Thyroid gland (tissue), 4 donors: ENCODE results near the gene NBAS. TPM values are rescaled to one million over a fixed set of nuclear protein-coding genes. Genes with fewer than 3 reads are reported as not detected.

Experiments
- DNase-seq, 2 donors: peaks; one replicate each; pipeline ENCODE4 v3.0.0-alpha.2; 2019
- H3K27ac ChIP-seq, 3 donors: fragments of 200-600 bp; sonication (generic); 1 replicate in 2 of 3; 2 replicates in 1 of 3; pipeline ENCODE4 v1.5.1; 2016 to 2019; ENCODE audit warnings: mild to moderate bottlenecking in 1 of 3, moderate library complexity in 1 of 3
- H3K27me3 ChIP-seq: fragments of 200-600 bp; sonication (generic); one replicate; pipeline ENCODE4 v1.5.1; 2019
- H3K36me3 ChIP-seq, 2 donors: fragments of 200-600 bp; sonication (generic); one replicate each; pipeline ENCODE4 v1.5.1; 2016 to 2019
- H3K4me1 ChIP-seq, 2 donors: fragments of 200-600 bp; sonication (generic); one replicate each; pipeline ENCODE4 v1.5.1; 2017 to 2019
- H3K4me3 ChIP-seq, 3 donors: fragments of 200-600 bp; sonication (generic); replicated peaks in 1 of 3; 1 replicate in 2 of 3; 2 replicates in 1 of 3; pipeline ENCODE4 v1.5.1; 2016; ENCODE audit warnings: mild to moderate bottlenecking in 1 of 3
- H3K9me3 ChIP-seq: fragments of 200-600 bp; sonication (generic); one replicate; pipeline ENCODE4 v1.5.1; 2017
- POLR2A ChIP-seq, 2 donors: fragments of 450-650 bp; IDR thresholded peaks; one replicate each; pipeline ENCODE4 v1.6.1; 2017; ENCODE audit warnings: antibody characterized with exemption in 2 of 2, mild to moderate bottlenecking in 2 of 2, moderate library complexity in 1 of 2
- WGBS, 2 donors: methylation state at CpG; one replicate each; pipeline ENCODE4 v1.1.5; 2017; 5-methylcytosine and 5-hydroxymethylcytosine counted together
- intact Hi-C: fragments of 100-400 bp; cut with DNase I; formaldehyde crosslinking; loops from one replicate; pipeline ENCODE4 v1.15.1; 2023
- total RNA-seq, 4 donors: library from RNA; depleted of rRNA; stranded (reverse); fragments of >200 nt; gene quantifications; one replicate each; pipeline ENCODE4 v1.2.3, GENCODE V29; 2016
- TF ChIP-seq, protein P1 (sequence below), 6 experiments: fragments of 200-600 bp in 3 of 6; fragments of 450-650 bp in 3 of 6; sonication (generic) in 3 of 6; IDR thresholded peaks; one replicate each; pipeline ENCODE4 v1.5.1; 2016 to 2019; ENCODE audit warnings: antibody characterized with exemption in 6 of 6, mild to moderate bottlenecking in 2 of 6, inconsistent platforms in 1 of 6, moderate library complexity in 1 of 6

NBAS gene
- total RNA-seq, 4 donors from 2014 or later, result 50.4 to 71.5 (median 54.7) TPM

DNA sequence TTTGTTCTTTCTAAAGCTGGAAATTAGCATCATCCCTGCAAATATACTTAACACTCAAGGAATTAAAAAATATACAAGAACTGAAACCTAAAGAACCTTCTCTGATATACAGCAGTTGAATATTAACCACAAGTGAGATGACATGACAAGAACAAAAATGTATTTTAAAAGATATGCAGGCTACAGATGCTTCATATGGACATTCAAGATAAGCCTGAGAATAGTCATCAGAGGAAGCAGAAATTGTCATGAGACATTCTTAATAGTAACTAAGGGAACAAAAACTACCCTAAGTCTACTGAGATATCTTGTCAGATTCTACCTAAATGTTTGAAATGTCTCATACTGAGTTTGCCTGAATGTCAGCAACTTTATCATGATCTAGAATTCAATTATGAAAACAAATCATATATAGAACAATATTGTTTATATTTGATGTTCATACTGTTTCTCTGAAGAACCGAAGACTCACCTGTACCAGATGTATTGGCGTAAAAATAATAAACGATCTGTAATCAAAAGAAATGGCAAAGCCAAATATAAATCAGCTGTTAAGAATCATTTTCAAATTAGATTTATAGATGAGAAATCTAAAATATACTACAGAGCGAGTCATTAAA is 4.7 kb downstream of the NBAS start:
- WGBS, 2 donors, result 95 to 97% methylated on average over 4 of the region's 4 CpGs
- Histone ChIP-seq H3K27ac (no peak overlapping the region), H3K36me3 (peaks cover 0 to 6% of the 10 kb centered on the region in 2 donors), H3K4me3 (no peak overlapping the region), H3K9me3 (no peaks in the 10 kb centered on the region), H3K4me1 (peaks cover 9 to 11% of the 10 kb centered on the region in 2 donors), H3K27me3 (no peaks in the 10 kb centered on the region)
- DNase-seq, result no peak
- TF ChIP-seq POLR2A (IDR thresholded peaks at IDR 0.05), result no peak
- TF ChIP-seq, protein P1, sequence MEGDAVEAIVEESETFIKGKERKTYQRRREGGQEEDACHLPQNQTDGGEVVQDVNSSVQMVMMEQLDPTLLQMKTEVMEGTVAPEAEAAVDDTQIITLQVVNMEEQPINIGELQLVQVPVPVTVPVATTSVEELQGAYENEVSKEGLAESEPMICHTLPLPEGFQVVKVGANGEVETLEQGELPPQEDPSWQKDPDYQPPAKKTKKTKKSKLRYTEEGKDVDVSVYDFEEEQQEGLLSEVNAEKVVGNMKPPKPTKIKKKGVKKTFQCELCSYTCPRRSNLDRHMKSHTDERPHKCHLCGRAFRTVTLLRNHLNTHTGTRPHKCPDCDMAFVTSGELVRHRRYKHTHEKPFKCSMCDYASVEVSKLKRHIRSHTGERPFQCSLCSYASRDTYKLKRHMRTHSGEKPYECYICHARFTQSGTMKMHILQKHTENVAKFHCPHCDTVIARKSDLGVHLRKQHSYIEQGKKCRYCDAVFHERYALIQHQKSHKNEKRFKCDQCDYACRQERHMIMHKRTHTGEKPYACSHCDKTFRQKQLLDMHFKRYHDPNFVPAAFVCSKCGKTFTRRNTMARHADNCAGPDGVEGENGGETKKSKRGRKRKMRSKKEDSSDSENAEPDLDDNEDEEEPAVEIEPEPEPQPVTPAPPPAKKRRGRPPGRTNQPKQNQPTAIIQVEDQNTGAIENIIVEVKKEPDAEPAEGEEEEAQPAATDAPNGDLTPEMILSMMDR (IDR thresholded peaks at IDR 0.05), result no peak
- intact Hi-C loops, result no loop called here

- WGBS, 2 donors, result 92 to 95% methylated on average over 3 of the region's 3 CpGs
- no peak overlapping the region for H3K27ac ChIP-seq
- DNase-seq, result no peak
- no peak for TF ChIP-seq POLR2A (IDR thresholded peaks at IDR 0.05)
- TF ChIP-seq, protein P1 (IDR thresholded peaks at IDR 0.05), result no peak
- no peaks in the 10 kb centered on the region for H3K9me3 ChIP-seq
- intact Hi-C loops, result no loop called here
- no peak overlapping the region for H3K4me3 ChIP-seq
- peaks cover 9 to 11% of the 10 kb centered on the region in 2 donors for H3K4me1 ChIP-seq
- no peaks in the 10 kb centered on the region for H3K27me3 ChIP-seq
- H3K36me3 ChIP-seq, result peaks cover 0 to 6% of the 10 kb centered on the region in 2 donors
These were observed 5.4 kb downstream of the NBAS start for GRCh38 chr2:15555760-15556193.

- Histone ChIP-seq H3K27ac (no peak overlapping the region), H3K4me1 (peaks cover 2 to 5% of the 10 kb centered on the region in 2 donors), H3K36me3 (peaks cover 0 to 7% of the 10 kb centered on the region in 2 donors), H3K4me3 (no peak overlapping the region), H3K27me3 (no peaks in the 10 kb centered on the region), H3K9me3 (no peaks in the 10 kb centered on the region)
- DNase-seq, result no peak
- intact Hi-C loops, result no loop called here
- WGBS, 2 donors, result 93 to 95% methylated on average over 5 of the region's 5 CpGs
- TF ChIP-seq, protein P1 (IDR thresholded peaks at IDR 0.05), result no peak
- no peak for TF ChIP-seq POLR2A (IDR thresholded peaks at IDR 0.05)
These were observed 6.5 kb downstream of the NBAS start for GRCh38 chr2:15554525-15555218.

DNA sequence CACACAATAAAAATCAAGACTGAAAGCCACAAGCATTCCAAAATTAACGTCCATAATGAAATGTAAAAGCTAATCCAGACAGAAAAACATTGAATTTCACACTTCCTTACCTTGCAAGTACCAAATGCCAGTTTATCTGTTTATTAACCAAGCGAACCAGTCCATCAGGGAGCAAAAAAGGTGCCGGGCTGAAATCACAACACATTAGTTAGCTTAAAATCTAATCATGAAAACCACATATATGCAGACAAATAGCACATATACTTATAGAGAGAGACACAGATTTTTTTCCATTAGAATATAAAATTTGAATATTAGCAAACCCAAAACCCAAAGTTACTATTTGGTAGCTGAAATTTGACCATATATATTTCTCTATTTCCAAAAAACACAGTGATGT is 7.2 kb downstream of the NBAS start:
- WGBS, 2 donors, result 91 to 96% methylated on average over 3 of the region's 3 CpGs
- TF ChIP-seq, protein P1 (IDR thresholded peaks at IDR 0.05), result no peak
- TF ChIP-seq POLR2A (IDR thresholded peaks at IDR 0.05), result no peak

DNA sequence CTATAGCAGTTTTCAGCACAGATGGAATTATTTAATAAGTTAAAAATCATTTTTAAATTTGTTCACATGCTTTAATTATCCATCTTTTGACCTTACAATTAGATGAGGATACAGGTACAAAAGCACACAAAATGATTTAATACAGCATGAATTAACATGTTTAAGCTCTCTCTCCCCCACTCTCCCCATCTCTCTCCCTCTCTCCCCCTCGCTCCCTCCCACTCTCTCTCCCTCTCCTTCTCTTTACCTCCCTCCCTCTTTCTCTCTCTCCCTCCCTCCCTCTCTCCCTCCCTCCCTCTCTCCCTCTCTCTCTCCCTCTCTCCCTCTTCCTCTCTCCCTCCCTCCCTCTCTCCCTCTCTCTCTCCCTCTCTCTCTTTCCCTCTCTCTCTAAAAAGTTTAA is 7.6 kb downstream of the NBAS start:
- 96 to 98% methylated on average over 1 of the region's 1 CpG for WGBS, 2 donors
- Histone ChIP-seq H3K4me1 (no peaks in the 10 kb centered on the region), H3K4me3 (no peak overlapping the region), H3K27ac (no peak overlapping the region), H3K9me3 (no peaks in the 10 kb centered on the region), H3K27me3 (no peaks in the 10 kb centered on the region), H3K36me3 (peaks cover 0 to 19% of the 10 kb centered on the region in 2 donors)
- TF ChIP-seq POLR2A (IDR thresholded peaks at IDR 0.05), result no peak
- TF ChIP-seq, protein P1 (IDR thresholded peaks at IDR 0.05), result peak in 1 of 6 experiments; percentile 10
- no peak for DNase-seq
- intact Hi-C loops, result no loop called here

More for the DNA sequence above, 7.2 kb downstream of the NBAS start:
- no peaks in the 10 kb centered on the region for H3K27me3 ChIP-seq
- DNase-seq, result no peak
- no peak overlapping the region for H3K4me3 ChIP-seq
- H3K4me1 ChIP-seq, result no peaks in the 10 kb centered on the region
- no peak overlapping the region for H3K27ac ChIP-seq
- intact Hi-C loops, result no loop called here
- H3K36me3 ChIP-seq, result peaks cover 0 to 15% of the 10 kb centered on the region in 2 donors
- H3K9me3 ChIP-seq, result no peaks in the 10 kb centered on the region
